NAMALWA (cell line): ENCODE measurements around the gene UBE2A.

Source experiments
- DNase-seq: peaks from one replicate; pipeline ENCODE4 v3.0.0-alpha.2; 2015; ENCODE audit warnings: low spot score

Gene UBE2A

DNA sequence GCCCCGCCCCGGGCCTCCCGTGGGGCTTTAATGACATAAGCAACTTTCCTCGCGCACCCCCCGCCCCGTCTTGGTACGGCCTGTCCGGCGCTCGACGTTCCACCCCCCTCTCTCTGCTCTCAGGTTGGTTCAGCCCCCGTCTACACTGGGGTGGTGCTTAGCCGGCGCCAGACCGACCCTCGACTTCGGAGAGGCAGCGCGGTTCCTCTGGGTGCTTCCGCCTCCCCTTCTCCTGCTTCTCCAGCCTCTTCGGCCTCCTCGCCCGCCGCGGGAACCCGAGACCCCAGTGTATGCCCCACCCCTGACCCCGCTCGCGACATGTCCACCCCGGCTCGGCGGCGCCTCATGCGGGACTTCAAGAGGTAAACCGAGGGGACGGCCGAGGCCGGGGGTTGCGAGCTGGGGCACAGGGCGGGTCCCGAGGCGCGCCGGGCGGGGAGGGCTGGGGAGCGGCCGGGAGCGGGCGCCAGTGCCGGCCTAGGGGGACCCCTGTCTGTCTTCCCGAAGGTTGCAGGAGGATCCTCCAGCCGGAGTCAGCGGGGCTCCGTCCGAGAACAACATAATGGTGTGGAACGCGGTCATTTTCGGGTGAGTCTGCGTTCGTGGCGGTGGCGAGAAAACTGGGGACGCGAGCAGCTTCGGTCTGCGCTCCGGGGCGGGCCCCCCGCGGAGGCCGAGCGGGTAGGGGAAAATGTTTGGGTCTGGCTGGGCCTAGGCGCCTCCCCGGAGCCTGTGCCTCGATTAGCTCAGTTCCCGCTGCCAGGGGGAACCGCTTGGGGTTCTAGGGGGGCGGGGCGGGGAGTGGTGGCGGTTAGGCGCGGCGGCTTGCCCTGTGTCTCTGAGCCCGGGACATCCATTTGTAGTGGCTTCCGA, at the start of gene UBE2A:
TSS of gene UBE2A (plus strand) at position 170 of the 873 bp plus-strand sequence. CDS start at position 319, 149 bp downstream.
- peak; percentile 89 for DNase-seq

DNA sequence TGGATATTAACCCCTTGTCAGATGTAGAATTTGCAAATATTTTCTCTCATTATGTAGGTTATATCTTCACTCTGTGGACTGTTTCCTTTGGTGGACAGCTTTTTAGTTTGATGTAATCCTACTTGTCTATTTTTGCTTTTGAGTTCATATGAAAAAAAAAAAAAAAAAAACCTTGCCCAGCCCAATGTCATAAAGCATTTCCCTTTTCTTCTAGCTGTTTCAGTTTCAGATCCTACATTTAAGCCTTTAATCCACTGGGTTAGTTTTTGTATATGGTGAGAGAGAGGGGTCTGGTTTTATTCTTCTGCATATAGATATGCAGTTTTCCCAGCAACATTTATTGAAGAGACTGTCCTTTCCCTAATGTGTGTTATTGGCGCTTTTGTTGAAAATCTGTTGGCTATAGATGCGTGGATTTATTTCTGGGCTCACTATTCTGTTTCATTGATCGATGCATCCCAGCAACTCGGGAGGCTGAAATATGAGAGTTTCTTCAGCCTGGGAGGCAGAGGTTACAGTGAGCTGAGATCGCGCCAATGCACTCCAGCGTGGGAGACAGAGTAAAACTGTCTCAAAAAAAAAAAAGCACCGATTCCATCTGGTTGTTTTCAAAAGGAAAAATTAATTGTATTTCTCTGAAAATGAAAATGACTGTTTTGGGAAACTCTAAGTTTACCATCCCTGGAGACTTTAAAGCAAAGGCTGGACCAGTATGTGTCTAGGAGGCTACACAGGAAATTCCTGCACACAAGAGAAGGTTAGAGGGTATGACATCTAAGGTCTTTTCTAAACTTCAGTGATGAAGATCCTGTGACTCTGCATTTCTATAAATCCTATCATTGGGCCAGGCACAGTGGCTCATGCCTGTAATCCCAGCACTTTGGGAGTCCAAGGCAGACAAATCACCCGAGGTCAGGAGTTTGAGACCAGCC, 44.8 kb upstream of the UBE2A start:
- peak; percentile 54 for DNase-seq

DNA sequence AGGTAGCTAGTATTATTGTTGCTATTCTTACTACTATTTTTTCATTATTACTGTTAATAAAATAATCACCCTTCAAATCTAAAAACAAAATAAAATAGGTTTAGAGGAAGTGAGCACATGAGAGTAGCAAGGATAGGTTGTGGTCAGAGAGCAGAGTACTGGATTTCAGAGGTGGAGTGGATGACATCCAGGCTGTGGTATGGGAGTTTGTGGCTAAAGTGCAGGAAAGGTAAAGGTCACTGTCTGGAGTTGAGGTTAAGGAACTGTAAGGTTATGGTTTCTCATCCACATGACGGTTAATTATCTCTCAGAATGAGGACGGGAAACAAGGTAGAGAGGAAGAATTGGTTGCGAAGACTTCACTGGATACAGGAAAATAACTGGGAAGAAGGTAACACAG, 36.9 kb upstream of the UBE2A start:
- DNase-seq, result no peak

DNA sequence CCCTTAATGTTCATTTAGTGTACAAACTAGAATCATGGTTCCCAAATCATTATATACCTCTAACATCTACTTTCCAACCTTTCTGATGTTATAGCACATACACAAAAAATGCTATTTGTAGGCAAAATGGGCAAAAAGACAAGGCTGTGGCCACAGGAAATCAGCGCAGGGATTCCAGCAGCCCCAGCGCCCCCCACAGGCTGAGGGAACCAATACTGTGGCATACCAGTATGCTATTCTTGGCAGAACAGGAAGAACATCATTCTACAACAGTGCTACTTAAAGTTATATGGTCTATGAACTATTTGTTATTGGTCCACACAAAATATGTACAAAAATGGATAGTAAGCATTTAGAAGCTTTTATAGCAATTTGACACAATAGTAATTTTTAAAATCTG, 34.5 kb upstream of the UBE2A start:
- peak; percentile 29 for DNase-seq

DNA sequence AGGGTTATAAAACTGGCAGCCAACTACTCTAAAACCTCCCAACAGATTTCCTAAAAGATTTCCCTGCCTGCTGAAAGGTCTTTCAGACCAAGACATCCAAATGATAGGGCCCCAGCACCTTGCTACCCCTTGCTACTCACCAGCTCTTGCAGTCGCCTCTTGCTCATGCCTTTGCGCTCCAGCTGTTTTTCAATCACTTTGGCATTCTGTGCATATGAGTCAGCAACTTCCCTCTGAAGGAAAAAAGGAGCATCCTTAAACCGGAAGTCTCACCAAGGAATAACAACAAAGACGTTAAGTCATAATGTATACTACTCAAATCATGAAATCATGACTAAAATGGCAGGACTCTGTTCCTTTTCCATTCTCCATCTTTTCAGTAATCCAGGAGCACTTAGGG, 33.2 kb upstream of the UBE2A start:
- DNase-seq, result no peak

DNA sequence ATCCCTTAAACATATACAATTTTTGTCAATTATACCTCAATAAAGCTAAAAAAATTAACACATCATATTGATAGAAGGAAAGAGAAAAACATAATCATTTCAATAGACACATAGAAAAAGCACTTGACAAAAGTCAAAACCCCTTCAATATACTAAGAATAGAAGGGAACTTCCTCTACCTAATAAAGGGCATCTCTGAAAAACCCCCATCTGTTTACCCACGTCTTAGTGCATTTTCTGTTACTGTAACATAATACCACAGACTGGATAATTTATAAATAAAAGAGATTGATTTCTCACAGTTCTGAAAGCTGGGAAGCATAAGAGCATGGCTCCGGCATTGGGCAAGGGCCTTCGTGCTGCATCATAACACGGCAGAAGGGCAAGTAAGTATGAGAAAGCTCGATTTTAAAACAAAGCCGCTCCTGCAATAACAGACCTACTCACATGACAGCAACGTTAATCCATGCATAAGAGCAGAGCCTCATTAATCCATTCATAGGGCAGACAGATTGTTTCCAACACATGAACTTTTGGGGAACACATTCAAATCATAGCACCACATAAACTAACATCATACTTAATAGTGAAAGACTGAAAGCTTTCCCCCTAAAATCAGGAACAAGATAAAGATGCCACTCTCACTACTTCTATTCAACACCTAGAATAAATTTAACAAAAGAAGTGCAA, 24.9 kb upstream of the UBE2A start:
- no peak for DNase-seq

DNA sequence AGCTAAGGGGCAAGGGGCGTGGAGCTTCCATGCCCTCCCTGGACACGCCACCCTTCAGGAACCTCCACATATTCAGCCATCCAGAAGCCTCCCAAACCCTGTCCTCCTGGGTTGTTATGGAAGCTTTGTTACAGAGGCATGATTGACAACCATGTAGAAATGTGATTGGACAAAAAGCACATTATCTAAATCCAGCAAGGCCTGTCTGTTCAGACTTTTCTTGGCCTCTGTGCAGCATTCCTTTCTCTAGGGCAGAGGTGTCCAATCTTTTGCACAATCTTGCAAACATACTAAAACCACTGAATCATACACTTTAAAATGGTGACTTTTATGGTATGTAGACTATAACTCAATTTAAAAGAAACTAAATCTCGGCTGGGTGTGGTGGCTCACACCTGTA, 21.9 kb upstream of the UBE2A start:
- no peak for DNase-seq

DNA sequence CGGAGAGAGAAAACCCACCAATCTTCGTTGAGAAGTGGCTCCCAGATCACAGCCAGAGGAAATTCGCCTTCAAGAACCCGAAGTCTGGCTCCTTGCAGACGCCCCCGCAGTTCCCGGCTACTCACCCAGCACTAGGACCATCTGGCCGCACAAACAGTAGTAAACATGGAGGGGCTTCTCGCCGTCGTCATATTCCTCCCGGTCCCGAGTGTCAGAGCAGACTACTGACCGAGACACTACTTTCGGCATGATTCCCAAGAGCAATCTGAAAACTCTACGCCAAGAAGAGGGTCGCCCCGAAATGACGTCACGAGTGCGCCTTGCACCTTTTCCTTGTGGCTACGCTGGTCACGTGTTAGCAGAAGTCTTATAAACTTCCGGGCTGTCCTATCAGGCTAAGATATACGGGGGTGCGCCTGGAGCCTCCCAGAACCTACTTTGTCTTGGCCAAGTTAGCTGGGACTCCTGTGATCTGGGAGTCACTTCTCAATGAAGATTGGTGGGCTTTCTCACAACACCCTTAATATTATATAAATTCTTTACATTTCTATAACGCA, 9.2 kb upstream of the UBE2A start, which contains the start of gene STEEP1:
TSS of gene STEEP1 (minus strand) at position 303 of the 557 bp plus-strand sequence. CDS start at position 249, 54 bp downstream.
- peak; percentile 93 for DNase-seq

DNA sequence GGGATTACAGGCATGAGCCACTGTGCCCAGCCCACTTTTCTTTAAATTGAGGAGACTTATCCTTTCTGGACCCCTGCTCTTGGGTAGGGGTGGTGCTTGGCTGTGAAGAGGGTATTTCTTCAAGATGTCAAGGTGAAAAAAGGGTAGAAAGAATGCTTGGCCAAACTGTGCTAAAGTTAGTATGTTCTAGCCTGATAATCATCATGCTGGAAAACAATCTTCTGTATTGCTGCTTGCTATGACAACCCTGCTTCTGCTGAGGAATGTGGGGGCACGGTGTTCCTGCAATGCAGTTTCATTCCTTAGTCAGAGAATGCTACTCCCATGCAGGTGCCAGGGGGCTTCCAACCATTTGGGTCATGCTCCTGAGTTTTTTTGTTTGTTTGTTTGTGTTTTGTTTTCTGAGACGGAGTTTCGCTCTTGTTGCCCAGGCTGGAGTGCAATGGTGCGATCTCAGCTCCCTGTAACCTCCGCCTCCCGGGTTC, 4.0 kb upstream of the UBE2A start:
- DNase-seq, result no peak

DNA sequence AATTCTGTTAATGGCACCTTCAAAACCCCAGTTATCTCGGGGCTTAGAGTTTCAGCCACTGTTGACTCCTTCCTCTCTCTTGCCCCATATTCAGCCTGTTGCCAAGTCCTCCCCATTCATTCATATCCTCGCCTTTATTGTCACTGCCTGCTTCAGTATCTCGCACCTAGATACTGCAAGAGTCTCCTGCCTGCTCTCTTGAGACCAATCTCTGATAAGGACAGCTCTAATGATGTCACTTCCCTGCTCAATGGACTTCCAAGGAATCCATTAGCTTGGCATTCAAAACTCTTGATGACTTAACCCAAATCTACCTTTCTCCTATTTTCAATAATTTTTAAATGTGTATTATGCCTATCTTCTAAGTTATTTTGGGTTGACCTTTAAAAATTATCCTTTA, 1.1 kb upstream of the UBE2A start:
- no peak for DNase-seq

DNA sequence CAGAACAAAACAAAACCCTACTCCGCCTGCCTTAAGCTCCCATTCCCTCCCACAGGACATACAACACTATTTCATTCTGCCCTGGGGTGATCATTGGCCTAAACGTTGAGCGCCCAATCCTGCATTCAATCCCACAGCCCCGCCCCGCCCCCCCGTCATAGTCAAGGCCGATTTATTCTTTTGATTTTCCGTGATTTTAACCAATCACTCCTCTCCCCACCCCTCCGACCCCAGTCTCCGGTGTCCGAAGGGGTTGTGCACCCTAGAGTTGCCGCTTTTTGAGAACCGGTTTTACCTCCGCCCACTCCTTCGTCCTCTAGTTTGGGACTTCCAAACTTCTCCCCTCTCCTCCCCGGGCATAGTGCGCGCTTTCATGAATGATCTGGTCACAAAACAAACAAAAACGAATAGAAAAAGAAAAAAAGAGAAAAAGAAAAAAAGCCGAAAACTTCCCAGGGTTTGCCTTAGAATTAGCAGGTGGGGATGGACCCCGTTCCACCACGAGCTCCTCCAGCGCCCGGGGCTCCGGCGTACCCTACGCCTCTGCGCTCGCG, 446 bp upstream of the UBE2A start:
- peak; percentile 64 for DNase-seq

DNA sequence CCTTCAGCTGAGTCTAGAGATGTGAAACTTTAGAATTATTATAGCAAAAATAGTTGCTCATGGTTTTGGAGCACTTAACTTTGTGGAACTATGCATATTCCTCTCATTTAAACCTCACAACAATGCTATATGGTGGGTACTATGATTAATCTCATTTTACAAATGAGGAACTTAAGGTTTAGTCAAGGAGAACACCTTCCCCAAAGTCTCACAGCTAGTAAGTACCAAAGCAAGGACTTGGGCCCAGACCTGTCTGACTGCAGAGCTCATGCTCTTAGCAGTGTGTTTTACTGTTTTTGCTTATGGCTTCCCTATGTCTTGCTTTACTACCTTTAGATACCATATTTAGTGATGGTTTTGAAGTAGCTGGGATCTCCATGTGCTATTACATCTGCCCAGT, 5.1 kb downstream of the UBE2A start:
- peak; percentile 22 for DNase-seq

DNA sequence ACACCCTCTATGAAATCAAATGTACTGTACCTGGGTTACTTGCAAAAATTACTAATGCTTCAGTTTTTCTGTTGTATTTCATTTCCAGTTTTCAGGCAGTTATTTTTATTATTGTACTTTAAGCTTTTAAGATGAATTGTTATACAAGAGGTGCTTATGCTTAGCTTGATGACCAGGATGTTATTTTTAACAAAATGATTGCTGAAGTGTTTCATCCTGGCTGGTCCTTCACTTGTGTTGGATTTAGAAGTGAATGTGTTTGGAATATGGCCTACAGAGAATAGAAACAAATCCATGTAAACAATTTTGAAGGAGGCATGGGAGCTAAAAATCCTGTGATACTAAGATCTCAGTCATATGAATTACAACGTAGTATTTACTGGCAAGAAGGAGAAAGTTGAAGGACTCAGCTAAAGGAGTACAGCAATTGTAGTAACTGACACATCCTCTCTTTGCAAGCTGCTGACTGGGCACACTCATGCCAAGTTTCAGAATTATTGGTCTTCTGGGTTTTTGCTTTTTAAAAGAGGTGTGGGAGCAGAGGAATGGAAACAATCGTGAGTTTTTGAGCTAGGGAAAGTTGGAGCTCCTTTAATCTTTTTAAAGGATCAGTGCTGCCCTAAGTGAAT, 9.2 kb downstream of the UBE2A start:
- DNase-seq, result no peak

DNA sequence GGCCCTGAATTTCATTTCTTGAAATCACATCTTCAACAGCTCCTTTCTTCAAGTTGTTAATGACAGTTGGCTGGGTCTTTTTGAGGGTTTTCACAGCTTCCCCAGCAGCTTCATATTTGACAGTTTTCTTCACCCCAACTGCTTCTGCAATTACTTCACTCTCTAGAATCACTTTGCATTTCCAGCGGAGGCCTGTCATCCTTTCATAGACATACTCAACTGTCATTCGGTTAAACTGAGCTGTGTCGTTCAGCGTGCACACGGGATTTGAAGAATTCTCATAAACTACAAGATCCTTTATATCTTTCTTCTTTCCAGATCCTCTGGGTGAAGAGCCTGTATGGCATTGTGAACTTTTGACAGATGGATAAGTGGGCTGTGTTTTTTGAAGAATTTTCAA, 15.4 kb downstream of the UBE2A start:
- DNase-seq, result no peak

DNA sequence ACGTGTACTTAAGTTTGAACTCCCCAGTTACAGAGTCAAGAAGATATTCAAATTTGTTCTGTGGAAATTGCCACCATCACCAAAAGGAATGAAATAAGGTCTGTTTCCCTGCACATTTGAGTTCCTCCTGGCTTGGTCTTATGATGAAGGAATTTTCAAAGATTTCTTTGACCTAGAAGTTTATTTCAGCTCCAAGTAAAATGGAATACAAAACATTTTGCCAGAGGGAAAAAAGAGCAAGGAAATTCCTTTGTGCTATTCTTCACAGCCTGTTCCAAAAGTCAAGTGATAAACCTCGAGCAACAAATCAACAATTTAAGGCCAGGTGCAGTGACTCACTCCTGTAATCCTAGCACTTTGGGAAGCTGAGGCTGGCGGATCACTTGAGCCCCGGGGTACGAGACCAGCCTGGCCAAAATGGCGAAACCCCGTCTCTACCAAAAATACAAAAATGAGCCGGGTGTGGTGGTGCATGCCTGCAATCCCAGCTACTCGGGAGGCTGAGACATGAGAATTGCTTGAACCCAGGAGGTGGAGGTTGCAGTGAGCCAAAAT, 28.4 kb downstream of the UBE2A start:
- no peak for DNase-seq

DNA sequence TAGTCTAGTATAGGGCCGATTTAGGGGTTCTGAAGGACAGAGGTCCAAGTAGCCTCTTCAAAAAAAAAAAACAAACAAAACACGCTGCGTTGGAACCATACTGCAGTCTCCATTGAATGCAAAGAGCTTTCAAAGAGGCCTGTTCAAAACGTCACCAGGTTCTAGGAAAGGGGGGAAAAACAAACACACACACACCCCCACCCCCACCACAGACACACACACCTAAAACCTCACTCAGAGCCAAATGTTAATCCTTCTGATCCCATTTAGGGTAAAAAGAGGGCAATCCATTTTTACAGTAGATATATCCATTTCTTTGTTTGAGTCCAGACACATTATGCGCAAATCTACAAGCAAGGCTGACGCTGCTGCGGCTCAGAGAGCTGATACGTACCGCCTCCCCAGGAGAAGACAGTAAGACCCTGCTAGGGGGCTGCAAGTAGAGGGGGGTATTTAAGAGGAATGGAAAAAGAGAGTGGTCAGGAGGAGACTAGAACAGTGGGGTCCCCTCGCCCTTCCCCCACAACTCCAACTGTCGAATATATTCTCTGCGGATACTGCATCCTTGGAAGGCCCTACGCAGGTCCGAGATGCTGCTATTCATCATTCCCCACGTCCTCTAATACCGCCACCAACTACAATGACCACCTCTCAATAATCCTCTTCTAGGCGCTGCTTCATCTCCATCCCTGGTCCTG, 30.6 kb downstream of the UBE2A start:
- DNase-seq, result no peak

DNA sequence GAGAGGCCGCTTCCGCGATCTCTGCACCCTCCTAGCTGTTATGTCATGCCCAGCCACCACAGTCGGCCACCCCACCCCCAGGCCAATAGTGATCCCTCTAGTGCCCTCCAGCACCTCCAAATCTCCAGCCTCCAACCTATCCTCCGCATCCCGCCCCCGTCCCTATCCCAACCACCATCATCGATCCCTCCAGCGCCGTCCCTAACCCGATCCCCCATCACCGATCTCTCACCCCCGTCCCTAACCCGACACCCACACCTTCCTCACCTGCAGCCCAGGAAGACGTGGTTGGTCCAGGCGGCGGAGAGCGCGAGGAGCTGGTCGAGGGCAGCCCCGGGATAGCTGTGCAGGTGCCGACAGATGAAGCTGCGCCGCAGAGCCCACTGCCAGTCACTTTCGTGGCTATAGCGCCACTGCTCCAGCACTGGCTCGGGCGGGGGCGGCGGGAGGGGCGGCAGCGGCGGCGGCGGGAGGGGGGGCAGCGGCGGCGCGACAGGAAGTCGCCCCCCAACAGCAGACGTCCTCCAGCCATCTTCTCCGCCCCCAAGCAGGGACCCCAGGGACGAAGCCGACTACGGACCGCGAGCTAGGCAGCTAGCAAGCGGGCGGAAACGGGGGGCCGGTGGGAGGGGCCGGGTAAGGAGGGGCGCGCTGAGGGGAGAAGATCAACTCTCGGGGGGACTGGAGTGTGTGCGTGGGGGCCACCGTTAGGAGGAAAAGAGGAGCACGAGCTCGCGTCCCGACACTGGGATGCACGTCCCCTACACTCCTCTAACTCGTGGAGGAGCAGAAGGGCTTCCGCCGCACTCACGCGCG, 31.3 kb downstream of the UBE2A start:
- peak; percentile 43 for DNase-seq

DNA sequence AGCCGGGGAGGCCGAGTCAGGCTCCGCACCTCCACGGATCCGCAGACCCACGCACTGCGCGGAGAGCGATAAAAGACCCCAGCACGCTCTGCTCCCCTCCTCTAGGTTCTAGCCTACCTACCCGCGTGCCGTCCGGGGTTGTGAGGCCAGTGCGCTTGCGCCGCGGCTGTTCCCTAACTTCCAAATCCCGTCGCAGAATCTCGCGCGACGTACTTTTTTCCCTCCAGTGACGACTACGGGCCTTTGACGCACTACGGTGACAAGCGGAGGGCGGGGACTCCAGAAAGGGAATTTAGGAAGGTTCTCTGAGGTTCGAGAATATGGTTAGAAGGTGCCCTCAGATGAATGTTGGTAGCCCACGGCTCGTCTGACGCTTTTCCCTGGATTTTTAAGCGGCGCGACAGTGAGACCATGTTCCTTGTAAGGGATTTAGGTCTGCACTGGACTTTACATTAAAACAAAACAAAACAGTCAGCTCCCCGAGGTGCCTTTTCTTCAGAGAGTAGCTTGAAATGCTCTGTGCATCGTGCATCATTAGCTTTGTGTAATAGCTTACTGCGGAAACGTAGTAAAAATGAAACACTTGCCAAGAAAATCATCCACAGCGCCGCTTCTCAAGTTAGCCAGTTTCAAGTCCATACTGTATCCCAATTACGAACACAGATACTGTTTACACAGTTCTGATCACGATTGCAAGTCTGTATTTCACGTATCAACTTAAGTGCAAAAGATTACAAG, 32.1 kb downstream of the UBE2A start, which contains the start of gene NKRF:
TSS of gene NKRF (minus strand) at position 145 of the 738 bp plus-strand sequence.
- peak; percentile 92 for DNase-seq
